ENCODE measurements around the gene UBE2Q1.

UBE2Q1 gene

DNA sequence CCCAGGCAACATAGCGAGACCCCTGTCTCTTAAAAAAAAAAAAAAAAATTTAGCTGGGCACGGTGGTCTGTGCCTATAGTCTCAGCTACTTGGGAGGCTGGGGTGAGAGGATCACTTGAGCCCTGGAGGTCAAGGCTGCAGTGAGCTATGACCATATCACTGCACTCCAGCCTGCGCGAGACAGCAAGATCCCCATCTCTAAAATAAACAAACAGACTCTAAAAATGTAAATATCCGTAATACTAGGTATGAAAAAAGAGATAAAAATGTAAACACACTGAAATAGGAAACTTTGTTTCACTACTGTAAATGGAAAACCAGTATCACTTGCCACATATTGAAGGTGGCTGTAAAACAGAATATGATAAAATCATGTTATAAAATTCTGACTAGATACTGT lies 32.3 kb upstream of the UBE2Q1 start:
- H3K27ac ChIP-seq (ENCODE audit: low read length): no peak overlapping the region
- H3K9ac ChIP-seq (ENCODE audit: low read length): no peak overlapping the region
- peaks cover 96% of the 10 kb centered on the region for H3K36me3 ChIP-seq (ENCODE audit: control insufficient read depth, low read depth, low read length)
- H3K27me3 ChIP-seq (ENCODE audit: control insufficient read depth, insufficient read depth, low read length): no peaks in the 10 kb centered on the region
- no peaks in the 10 kb centered on the region for H3K9me3 ChIP-seq (ENCODE audit: control insufficient read depth, low read depth, low read length)
- H3K4me1 ChIP-seq (ENCODE audit: control insufficient read depth, low read depth, low read length): no peaks in the 10 kb centered on the region
- H3K4me3 ChIP-seq (ENCODE audit: low read length): no peak overlapping the region

DNA sequence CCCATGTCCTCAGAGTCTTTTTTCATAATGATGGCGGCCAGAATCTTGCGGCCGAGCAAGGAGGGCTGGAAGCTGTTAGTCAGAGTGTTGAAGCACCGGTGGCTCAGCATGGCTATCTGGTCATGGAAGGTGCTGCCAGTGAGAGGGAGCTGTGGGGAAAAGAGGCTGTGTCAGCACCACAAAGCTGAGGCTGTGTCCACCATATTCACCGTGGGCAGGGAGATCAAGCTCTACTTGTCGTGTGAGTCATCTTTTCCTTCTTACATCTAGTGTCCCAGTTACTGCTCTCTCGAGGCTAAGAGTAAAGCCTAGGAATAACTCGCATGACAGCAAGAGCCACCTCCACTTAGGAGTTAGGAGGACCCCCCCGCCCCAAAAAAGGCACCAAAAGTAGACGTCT lies 31.3 kb upstream of the UBE2Q1 start:
- Histone ChIP-seq H3K9ac (ENCODE audit: low read length) (no peak overlapping the region), H3K27ac (ENCODE audit: low read length) (no peak overlapping the region), H3K9me3 (ENCODE audit: control insufficient read depth, low read depth, low read length) (no peaks in the 10 kb centered on the region), H3K4me3 (ENCODE audit: low read length) (no peak overlapping the region), H3K4me1 (ENCODE audit: control insufficient read depth, low read depth, low read length) (no peaks in the 10 kb centered on the region), H3K27me3 (ENCODE audit: control insufficient read depth, insufficient read depth, low read length) (no peaks in the 10 kb centered on the region), H3K36me3 (ENCODE audit: control insufficient read depth, low read depth, low read length) (peaks cover 98% of the 10 kb centered on the region)

DNA sequence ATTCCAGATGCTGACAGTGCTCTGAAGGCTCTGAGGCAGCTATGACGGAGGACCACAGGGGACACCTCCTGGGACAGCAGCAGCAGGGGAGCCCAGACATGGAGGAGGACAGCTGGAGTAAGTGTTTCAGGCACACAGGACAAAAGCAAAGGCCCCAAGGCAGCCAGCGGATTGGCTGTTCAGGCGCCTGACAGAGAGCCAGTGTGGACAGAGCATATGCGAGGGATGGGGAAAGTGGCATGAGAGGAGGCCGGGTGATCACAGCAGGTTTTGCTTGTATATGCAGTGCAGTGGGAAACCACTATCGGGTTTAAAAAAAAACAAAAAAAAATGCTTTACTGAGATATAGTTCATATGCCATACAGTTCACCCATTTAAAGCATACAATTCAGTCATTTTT lies 28.2 kb upstream of the UBE2Q1 start:
- H3K4me3 ChIP-seq (ENCODE audit: low read length): no peak overlapping the region
- H3K9me3 ChIP-seq (ENCODE audit: control insufficient read depth, low read depth, low read length): no peaks in the 10 kb centered on the region
- H3K9ac ChIP-seq (ENCODE audit: low read length): no peak overlapping the region
- H3K27me3 ChIP-seq (ENCODE audit: control insufficient read depth, insufficient read depth, low read length): no peaks in the 10 kb centered on the region
- H3K27ac ChIP-seq (ENCODE audit: low read length): no peak overlapping the region
- peaks cover 99% of the 10 kb centered on the region for H3K36me3 ChIP-seq (ENCODE audit: control insufficient read depth, low read depth, low read length)
- no peaks in the 10 kb centered on the region for H3K4me1 ChIP-seq (ENCODE audit: control insufficient read depth, low read depth, low read length)

DNA sequence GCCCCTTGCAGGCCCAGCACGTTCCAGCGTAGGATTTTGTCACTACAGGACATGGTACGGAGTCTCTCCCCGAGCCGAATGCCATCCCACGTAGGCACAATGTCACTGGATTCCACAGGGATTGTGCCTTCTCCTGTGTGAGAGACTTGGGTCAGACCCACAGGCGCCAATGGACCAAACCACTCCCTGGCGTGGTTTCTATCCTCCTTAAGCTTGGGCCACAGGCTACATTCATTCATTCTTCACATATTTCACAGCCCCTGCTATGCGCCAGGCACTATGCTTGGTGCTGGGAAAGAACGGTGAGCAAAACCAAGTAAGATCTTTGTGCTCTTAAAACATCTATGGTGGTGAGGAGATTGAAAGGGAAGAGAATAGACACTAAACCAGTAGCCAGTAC lies 27.8 kb upstream of the UBE2Q1 start:
- Histone ChIP-seq H3K36me3 (ENCODE audit: control insufficient read depth, low read depth, low read length) (peaks cover 97% of the 10 kb centered on the region), H3K4me3 (ENCODE audit: low read length) (no peak overlapping the region), H3K27ac (ENCODE audit: low read length) (no peak overlapping the region), H3K27me3 (ENCODE audit: control insufficient read depth, insufficient read depth, low read length) (no peaks in the 10 kb centered on the region), H3K9me3 (ENCODE audit: control insufficient read depth, low read depth, low read length) (no peaks in the 10 kb centered on the region), H3K4me1 (ENCODE audit: control insufficient read depth, low read depth, low read length) (no peaks in the 10 kb centered on the region), H3K9ac (ENCODE audit: low read length) (no peak overlapping the region)

DNA sequence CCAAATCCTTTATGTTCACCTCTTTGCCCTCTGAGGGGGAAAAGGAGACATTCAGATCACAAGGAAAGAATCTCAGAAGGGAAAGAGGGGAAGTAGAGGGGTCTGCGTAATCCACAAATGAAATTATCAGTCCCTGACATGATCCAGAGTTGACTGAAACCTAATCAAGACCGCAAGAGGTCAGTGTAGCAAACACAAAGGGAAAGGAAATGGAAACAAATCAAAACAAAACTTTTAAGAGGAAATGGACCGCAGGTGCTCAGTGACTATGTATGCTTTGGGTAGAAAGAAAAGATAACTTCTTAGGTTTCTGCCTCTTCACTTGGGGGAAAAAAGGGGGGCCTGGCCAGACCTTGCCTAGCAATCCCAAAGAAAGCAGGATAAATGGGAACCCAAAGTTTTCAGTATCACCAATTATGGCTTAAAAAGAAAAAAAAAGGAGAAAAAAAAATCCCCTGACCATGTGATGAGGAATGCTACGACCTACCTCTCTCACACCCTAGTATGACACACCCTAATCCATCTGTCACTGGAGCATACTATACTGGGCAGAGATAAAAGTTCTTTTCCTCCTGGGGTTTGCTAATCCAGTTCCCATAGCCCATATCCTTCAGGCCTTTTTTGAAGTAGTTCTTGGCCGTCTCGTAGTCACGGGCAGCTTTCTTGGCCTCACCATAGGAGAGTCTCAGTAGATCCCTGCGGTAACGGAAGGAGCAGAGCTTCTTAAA lies 26.0 kb upstream of the UBE2Q1 start:
- Histone ChIP-seq H3K36me3 (ENCODE audit: control insufficient read depth, low read depth, low read length) (peaks cover 97% of the 10 kb centered on the region), H3K9me3 (ENCODE audit: control insufficient read depth, low read depth, low read length) (no peaks in the 10 kb centered on the region), H3K27ac (ENCODE audit: low read length) (no peak overlapping the region), H3K4me3 (ENCODE audit: low read length) (no peak overlapping the region), H3K9ac (ENCODE audit: low read length) (no peak overlapping the region), H3K27me3 (ENCODE audit: control insufficient read depth, insufficient read depth, low read length) (no peaks in the 10 kb centered on the region), H3K4me1 (ENCODE audit: control insufficient read depth, low read depth, low read length) (no peaks in the 10 kb centered on the region)

DNA sequence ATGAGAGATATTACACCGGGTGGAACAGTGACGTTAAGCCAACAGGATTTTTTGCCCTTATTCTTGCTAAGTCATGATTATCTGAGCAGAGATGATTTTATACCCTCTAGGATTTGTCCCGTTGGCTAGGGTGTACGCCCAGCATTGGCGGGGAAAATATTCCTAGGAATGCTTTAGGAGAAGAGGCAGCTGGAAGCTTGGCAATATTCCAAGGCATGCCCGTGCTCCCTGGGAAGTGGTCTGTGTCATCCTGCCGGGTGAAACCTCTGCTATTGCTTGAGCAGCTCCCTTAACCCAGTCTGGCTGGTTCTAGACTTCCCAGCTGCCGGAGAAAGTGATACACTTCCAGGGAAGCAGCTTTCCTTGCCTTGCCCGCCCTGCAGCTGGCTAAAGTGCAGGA lies 25.3 kb upstream of the UBE2Q1 start:
- H3K4me3 ChIP-seq (ENCODE audit: low read length): no peak overlapping the region
- H3K27ac ChIP-seq (ENCODE audit: low read length): no peak overlapping the region
- peaks cover 97% of the 10 kb centered on the region for H3K36me3 ChIP-seq (ENCODE audit: control insufficient read depth, low read depth, low read length)
- H3K9me3 ChIP-seq (ENCODE audit: control insufficient read depth, low read depth, low read length): no peaks in the 10 kb centered on the region
- H3K9ac ChIP-seq (ENCODE audit: low read length): no peak overlapping the region
- H3K4me1 ChIP-seq (ENCODE audit: control insufficient read depth, low read depth, low read length): no peaks in the 10 kb centered on the region
- no peaks in the 10 kb centered on the region for H3K27me3 ChIP-seq (ENCODE audit: control insufficient read depth, insufficient read depth, low read length)

DNA sequence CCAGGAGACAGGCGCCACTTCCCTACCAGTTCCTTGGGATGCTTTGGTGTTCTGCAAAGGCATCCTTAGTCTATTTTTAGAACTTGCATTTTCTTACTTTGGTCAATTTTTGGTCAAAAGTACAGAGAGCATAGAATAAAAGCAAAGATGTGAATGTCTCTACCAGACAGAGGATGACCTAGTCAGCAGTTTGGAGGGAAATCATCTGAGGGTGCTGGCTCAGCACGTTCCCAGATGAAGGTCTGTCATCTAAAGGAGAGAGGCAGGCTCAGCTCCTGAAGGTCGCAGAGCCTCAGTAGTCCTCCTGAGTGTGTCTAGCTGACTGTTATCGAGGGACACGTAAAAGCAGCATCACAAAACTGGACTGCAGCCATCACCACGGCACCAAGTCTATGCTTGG lies 24.4 kb upstream of the UBE2Q1 start:
- Histone ChIP-seq H3K9me3 (ENCODE audit: control insufficient read depth, low read depth, low read length) (no peaks in the 10 kb centered on the region), H3K27ac (ENCODE audit: low read length) (no peak overlapping the region), H3K27me3 (ENCODE audit: control insufficient read depth, insufficient read depth, low read length) (no peaks in the 10 kb centered on the region), H3K4me3 (ENCODE audit: low read length) (no peak overlapping the region), H3K36me3 (ENCODE audit: control insufficient read depth, low read depth, low read length) (peaks cover 97% of the 10 kb centered on the region), H3K9ac (ENCODE audit: low read length) (no peak overlapping the region), H3K4me1 (ENCODE audit: control insufficient read depth, low read depth, low read length) (no peaks in the 10 kb centered on the region)

DNA sequence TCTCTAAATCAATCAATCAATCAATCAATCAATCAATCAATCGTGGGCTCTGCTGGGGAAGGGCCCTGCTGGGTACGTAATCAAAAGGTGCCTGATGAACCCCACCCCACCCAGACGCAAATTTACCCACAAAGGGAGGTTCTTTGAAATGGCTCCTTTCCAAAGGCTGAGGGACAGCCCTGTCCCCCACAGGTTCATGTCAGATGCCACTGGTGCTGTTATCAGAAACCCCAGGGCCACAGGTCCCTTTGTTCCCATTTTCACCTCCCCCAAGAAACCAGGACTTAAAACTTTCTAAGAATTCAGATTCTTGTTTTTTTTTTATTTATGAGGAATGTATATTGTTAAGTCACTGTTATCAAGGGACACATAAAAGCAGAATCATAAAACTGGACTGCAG lies 23.3 kb upstream of the UBE2Q1 start:
- H3K4me1 ChIP-seq (ENCODE audit: control insufficient read depth, low read depth, low read length): no peaks in the 10 kb centered on the region
- no peaks in the 10 kb centered on the region for H3K27me3 ChIP-seq (ENCODE audit: control insufficient read depth, insufficient read depth, low read length)
- no peaks in the 10 kb centered on the region for H3K9me3 ChIP-seq (ENCODE audit: control insufficient read depth, low read depth, low read length)
- H3K36me3 ChIP-seq (ENCODE audit: control insufficient read depth, low read depth, low read length): peaks cover 86% of the 10 kb centered on the region
- H3K9ac ChIP-seq (ENCODE audit: low read length): no peak overlapping the region
- H3K27ac ChIP-seq (ENCODE audit: low read length): no peak overlapping the region
- H3K4me3 ChIP-seq (ENCODE audit: low read length): no peak overlapping the region

DNA sequence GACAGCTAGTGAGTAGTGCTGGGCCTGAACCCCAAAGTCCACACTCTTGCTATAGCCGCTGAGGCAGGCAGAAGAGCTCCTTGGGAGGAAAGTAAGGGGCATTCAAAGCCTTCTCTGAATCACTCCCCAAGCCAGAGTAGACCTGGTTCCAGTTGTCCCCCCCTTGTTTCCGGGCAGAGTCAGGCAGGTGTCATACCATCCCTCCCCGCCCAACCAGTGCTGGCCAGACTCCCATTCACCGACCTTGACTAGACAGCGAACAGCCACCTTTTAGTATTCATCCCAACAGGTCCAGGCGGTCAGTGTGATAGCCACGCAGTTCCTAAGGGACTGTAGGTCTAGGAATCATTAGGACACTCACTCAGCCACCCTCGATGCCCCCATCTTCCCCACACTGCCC lies 20.9 kb upstream of the UBE2Q1 start:
- Histone ChIP-seq H3K4me3 (ENCODE audit: low read length) (no peak overlapping the region), H3K36me3 (ENCODE audit: control insufficient read depth, low read depth, low read length) (peaks cover 62% of the 10 kb centered on the region), H3K27ac (ENCODE audit: low read length) (no peak overlapping the region), H3K9me3 (ENCODE audit: control insufficient read depth, low read depth, low read length) (no peaks in the 10 kb centered on the region), H3K9ac (ENCODE audit: low read length) (no peak overlapping the region), H3K4me1 (ENCODE audit: control insufficient read depth, low read depth, low read length) (no peaks in the 10 kb centered on the region), H3K27me3 (ENCODE audit: control insufficient read depth, insufficient read depth, low read length) (no peaks in the 10 kb centered on the region)

DNA sequence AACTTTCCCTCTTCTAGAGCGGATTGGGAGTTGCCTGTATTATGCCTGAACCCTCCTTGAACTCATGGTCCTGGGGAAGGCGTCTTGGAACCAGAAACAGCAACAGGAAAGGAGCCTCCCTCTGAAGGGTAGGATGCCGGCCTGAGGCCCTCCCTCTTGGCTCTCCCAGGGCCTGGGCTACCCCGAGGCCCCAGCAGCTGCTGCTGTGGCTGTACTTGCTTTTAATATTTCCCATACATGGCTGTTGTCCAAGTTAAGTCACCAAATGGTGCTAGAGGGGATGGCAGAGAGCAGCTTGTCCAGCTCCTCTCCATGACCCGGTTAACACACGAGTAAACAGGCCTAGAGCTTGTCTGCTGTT lies 19.6 kb upstream of the UBE2Q1 start:
- H3K9me3 ChIP-seq (ENCODE audit: control insufficient read depth, low read depth, low read length): no peaks in the 10 kb centered on the region
- H3K27ac ChIP-seq (ENCODE audit: low read length): no peak overlapping the region
- H3K4me3 ChIP-seq (ENCODE audit: low read length): no peak overlapping the region
- no peaks in the 10 kb centered on the region for H3K27me3 ChIP-seq (ENCODE audit: control insufficient read depth, insufficient read depth, low read length)
- no peak overlapping the region for H3K9ac ChIP-seq (ENCODE audit: low read length)
- H3K36me3 ChIP-seq (ENCODE audit: control insufficient read depth, low read depth, low read length): peaks cover 49% of the 10 kb centered on the region
- H3K4me1 ChIP-seq (ENCODE audit: control insufficient read depth, low read depth, low read length): peaks cover under 1% of the 10 kb centered on the region

DNA sequence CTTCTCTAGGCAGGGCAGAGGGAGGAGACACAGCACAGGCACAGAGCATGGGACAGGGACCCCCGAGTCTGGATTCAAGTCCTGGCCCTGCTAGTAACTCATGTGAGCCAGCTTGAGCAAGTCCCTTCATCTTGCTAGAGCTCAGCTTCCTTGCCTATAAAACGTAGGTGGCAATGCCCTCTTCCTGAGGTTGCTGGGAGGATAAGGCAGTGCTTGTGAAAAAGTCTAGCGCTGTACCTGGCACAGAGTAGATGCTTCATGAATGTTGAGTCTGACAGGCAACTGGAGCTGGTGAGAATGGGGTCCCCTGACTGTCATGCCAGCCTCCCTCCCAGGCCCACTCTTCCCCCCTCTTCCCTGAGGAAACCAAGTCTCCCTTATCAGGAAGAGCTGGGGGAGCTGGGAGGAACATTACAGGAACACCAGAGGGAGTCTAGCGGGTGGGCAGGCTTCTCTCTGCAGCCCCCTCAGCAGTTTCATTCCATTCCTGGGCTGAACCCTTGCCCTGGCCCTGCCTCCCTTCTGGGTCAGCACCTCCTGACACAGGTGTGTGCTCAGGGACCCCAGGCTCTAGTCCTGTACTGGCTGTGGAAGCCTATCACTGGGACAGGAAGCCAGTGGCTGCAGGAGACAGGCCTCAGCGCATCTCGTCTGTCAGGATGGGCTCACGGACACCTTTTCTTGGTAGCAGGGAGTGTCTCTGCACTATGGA lies 19.0 kb upstream of the UBE2Q1 start:
- Histone ChIP-seq H3K27me3 (ENCODE audit: control insufficient read depth, insufficient read depth, low read length) (no peaks in the 10 kb centered on the region), H3K4me1 (ENCODE audit: control insufficient read depth, low read depth, low read length) (peaks cover 4% of the 10 kb centered on the region), H3K27ac (ENCODE audit: low read length) (no peak overlapping the region)

DNA sequence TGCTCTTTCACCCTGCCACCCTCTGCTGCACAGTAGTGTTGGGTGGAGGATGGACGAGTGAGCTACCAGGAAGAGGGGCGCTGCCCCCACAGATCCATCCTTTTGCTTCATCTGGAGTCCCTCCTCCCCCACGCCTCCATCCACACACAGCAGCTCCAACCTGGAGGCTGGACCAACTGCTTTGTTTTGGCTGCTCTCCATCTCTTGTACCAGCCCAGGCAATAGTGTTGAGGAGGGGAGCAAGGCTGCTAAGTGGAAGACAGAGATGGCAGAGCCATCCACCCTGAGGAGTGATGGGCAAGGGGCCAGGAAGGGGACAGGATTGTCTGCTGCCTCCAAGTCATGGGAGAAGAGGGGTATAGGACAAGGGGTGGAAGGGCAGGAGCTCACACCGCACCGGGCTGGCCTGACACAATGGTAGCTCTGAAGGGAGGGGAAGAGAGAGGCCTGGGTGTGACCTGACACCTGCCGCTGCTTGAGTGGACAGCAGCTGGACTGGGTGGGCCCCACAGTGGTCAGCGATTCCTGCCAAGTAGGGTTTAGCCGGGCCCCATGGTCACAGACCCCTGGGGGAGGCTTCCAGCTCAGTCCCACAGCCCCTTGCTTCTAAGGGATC lies 17.6 kb upstream of the UBE2Q1 start:
- Histone ChIP-seq H3K9me3 (ENCODE audit: control insufficient read depth, low read depth, low read length) (no peaks in the 10 kb centered on the region), H3K27ac (ENCODE audit: low read length) (no peak overlapping the region), H3K9ac (ENCODE audit: low read length) (no peak overlapping the region), H3K27me3 (ENCODE audit: control insufficient read depth, insufficient read depth, low read length) (no peaks in the 10 kb centered on the region), H3K4me3 (ENCODE audit: low read length) (no peak overlapping the region), H3K4me1 (ENCODE audit: control insufficient read depth, low read depth, low read length) (peaks cover 4% of the 10 kb centered on the region), H3K36me3 (ENCODE audit: control insufficient read depth, low read depth, low read length) (peaks cover 31% of the 10 kb centered on the region)

More for the DNA sequence above, 19.0 kb upstream of the UBE2Q1 start:
- Histone ChIP-seq H3K9ac (ENCODE audit: low read length) (no peak overlapping the region), H3K4me3 (ENCODE audit: low read length) (no peak overlapping the region), H3K36me3 (ENCODE audit: control insufficient read depth, low read depth, low read length) (peaks cover 43% of the 10 kb centered on the region), H3K9me3 (ENCODE audit: control insufficient read depth, low read depth, low read length) (no peaks in the 10 kb centered on the region)
